CD8-positive, alpha-beta memory T cell (primary cell): ENCODE results near the gene TMEM117. TPM values are rescaled to one million over a fixed set of nuclear protein-coding genes. Genes with fewer than 3 reads are reported as not detected.
A peak's percentile ranks its signal among the peaks of the same experiment; 100 is the strongest.

Experiments
- CTCF ChIA-PET: fragments of 350-600 bp; sonication (Branson Sonifier 250); formaldehyde crosslinking; loops from one replicate; lab custom pipeline; 2021; ENCODE audit warnings: antibody characterized with exemption; lab: Charles Lee
- POLR2A ChIA-PET: fragments of 350-600 bp; sonication (Branson Sonifier 250); formaldehyde crosslinking; loops from one replicate; lab custom pipeline; 2021; ENCODE audit warnings: antibody characterized with exemption; lab: Charles Lee
- DNase-seq, 5 donors: peaks; one replicate each; pipeline versions ENCODE4 v3.0.0 to v3.0.0-alpha.2; 2020 to 2022; ENCODE audit warnings: mixed read lengths in 1 of 5
- H3K27ac ChIP-seq: one replicate; pipeline ENCODE4 v1.7.0; 2013; ENCODE audit warnings: low read depth, mild to moderate bottlenecking, low read length, moderate library complexity
- H3K27me3 ChIP-seq: 2 replicates; pipeline ENCODE4 v1.7.0; 2013; ENCODE audit warnings: low read length, mild to moderate bottlenecking; ENCODE audit not compliant: insufficient read depth, poor library complexity, severe bottlenecking
- H3K36me3 ChIP-seq: 2 replicates; pipeline ENCODE4 v1.7.0; 2013; ENCODE audit warnings: mild to moderate bottlenecking, low read length, moderate library complexity; ENCODE audit not compliant: insufficient read depth
- H3K4me1 ChIP-seq: 2 replicates; pipeline ENCODE4 v1.7.0; 2013; ENCODE audit warnings: mild to moderate bottlenecking, low read length, moderate library complexity; ENCODE audit not compliant: insufficient read depth
- H3K4me3 ChIP-seq: 2 replicates; pipeline ENCODE4 v1.7.0; 2013; ENCODE audit warnings: mild to moderate bottlenecking, low read length
- H3K9me3 ChIP-seq: 2 replicates; pipeline ENCODE4 v1.7.0; 2013; ENCODE audit warnings: mild to moderate bottlenecking, low read length
- H3K27ac Mint-ChIP-seq, 8 donors: one replicate each; pipeline ENCODE4 v1.8.0; 2020 to 2021; ENCODE audit warnings: mixed read lengths in 8 of 8, mild to moderate bottlenecking in 6 of 8, inconsistent platforms in 3 of 8, moderate library complexity in 3 of 8
- H3K27me3 Mint-ChIP-seq, 2 donors: one replicate each; pipeline ENCODE4 v1.8.0; 2020 to 2021; ENCODE audit warnings: mixed read lengths in 2 of 2, mild to moderate bottlenecking in 1 of 2, moderate library complexity in 1 of 2
- H3K36me3 Mint-ChIP-seq, 3 donors: one replicate each; pipeline ENCODE4 v1.8.0; 2020 to 2021; ENCODE audit warnings: mixed read lengths in 3 of 3, inconsistent platforms in 1 of 3, mild to moderate bottlenecking in 1 of 3
- H3K4me1 Mint-ChIP-seq, 3 donors: one replicate each; pipeline ENCODE4 v1.8.0; 2020 to 2021; ENCODE audit warnings: mixed read lengths in 3 of 3, inconsistent platforms in 1 of 3, mild to moderate bottlenecking in 1 of 3
- H3K4me3 Mint-ChIP-seq, 7 donors: one replicate each; pipeline ENCODE4 v1.8.0; 2020 to 2021; ENCODE audit warnings: mixed read lengths in 7 of 7, mild to moderate bottlenecking in 6 of 7, moderate library complexity in 4 of 7, inconsistent platforms in 2 of 7
- H3K9me3 Mint-ChIP-seq, 5 donors: one replicate each; pipeline ENCODE4 v1.8.0; 2020 to 2022; ENCODE audit warnings: mixed read lengths in 5 of 5, mild to moderate bottlenecking in 3 of 5, moderate library complexity in 2 of 5, inconsistent platforms in 1 of 5
- polyA plus RNA-seq: library from polyadenylated mRNA; unstranded; fragments of 300-500 nt; fragmentation: Illumina TruSeq; gene quantifications from one replicate; pipeline ENCODE4 v1.2.3, GENCODE V29; 2021
- total RNA-seq, 2 experiments: library from RNA; stranded (reverse); gene quantifications; one replicate each; pipeline ENCODE4 v1.2.3, GENCODE V29; 2021

Gene TMEM117
- total and polyA plus RNA-seq, 3 experiments from 2014 or later = 1.4 to 6.2 (median 1.8) TPM

GRCh38 chr12:43914391-43914790, 78.5 kb downstream of the TMEM117 start:
- no peak overlapping the region for H3K27ac ChIP-seq
- H3K36me3 ChIP-seq = no peaks in the 10 kb centered on the region
- no peak for DNase-seq
- Mint-ChIP-seq H3K4me3 (no peak overlapping the region), H3K9me3 (no peaks in the 10 kb centered on the region), H3K27me3 (peaks cover 0 to 2% of the 10 kb centered on the region in 2 donors), H3K4me1 (no peaks in the 10 kb centered on the region), H3K27ac (no peak overlapping the region), H3K36me3 (no peaks in the 10 kb centered on the region)
- ChIA-PET POLR2A (no interaction called here), CTCF (no interaction called here)
- H3K27me3 ChIP-seq = no peaks in the 10 kb centered on the region
- no peaks in the 10 kb centered on the region for H3K4me1 ChIP-seq
- no peak overlapping the region for H3K4me3 ChIP-seq
- no peaks in the 10 kb centered on the region for H3K9me3 ChIP-seq

- H3K27ac Mint-ChIP-seq = no peak overlapping the region
Observed at GRCh38 chr12:43914923-43915468, 79.1 kb downstream of the TMEM117 start.

GRCh38 chr12:43917896-43918295, 82.0 kb downstream of the TMEM117 start:
- Mint-ChIP-seq H3K27ac (peak overlapping the region in 1 of 8 donors; percentile 52), H3K36me3 (no peaks in the 10 kb centered on the region), H3K9me3 (no peaks in the 10 kb centered on the region), H3K4me1 (peaks cover 0 to 5% (median 0%) of the 10 kb centered on the region in 3 donors), H3K27me3 (peaks cover 0 to 2% of the 10 kb centered on the region in 2 donors), H3K4me3 (no peak overlapping the region)
- no peaks in the 10 kb centered on the region for H3K36me3 ChIP-seq
- no peak for DNase-seq
- no peaks in the 10 kb centered on the region for H3K4me1 ChIP-seq
- no peak overlapping the region for H3K4me3 ChIP-seq
- ChIA-PET POLR2A (no interaction called here), CTCF (no interaction called here)
- H3K27me3 ChIP-seq = no peaks in the 10 kb centered on the region
- H3K9me3 ChIP-seq = no peaks in the 10 kb centered on the region
- H3K27ac ChIP-seq = no peak overlapping the region

More at GRCh38 chr12:43914923-43915468, 79.1 kb downstream of the TMEM117 start:
- Histone ChIP-seq H3K4me1 (no peaks in the 10 kb centered on the region), H3K27ac (no peak overlapping the region), H3K27me3 (no peaks in the 10 kb centered on the region), H3K4me3 (no peak overlapping the region), H3K9me3 (no peaks in the 10 kb centered on the region), H3K36me3 (no peaks in the 10 kb centered on the region)
- Mint-ChIP-seq H3K4me1 (no peaks in the 10 kb centered on the region), H3K36me3 (no peaks in the 10 kb centered on the region), H3K4me3 (no peak overlapping the region), H3K9me3 (no peaks in the 10 kb centered on the region), H3K27me3 (peaks cover 0 to 2% of the 10 kb centered on the region in 2 donors)
- POLR2A ChIA-PET = no interaction called here
- no peak for DNase-seq
- CTCF ChIA-PET = no interaction called here

- no peaks in the 10 kb centered on the region for H3K9me3 ChIP-seq
- H3K27ac ChIP-seq = no peak overlapping the region
- peaks cover 0 to 2% of the 10 kb centered on the region in 2 donors for H3K27me3 Mint-ChIP-seq
- no peak for DNase-seq
- no peaks in the 10 kb centered on the region for H3K9me3 Mint-ChIP-seq
- no peak overlapping the region for H3K27ac Mint-ChIP-seq
- H3K27me3 ChIP-seq = no peaks in the 10 kb centered on the region
- no peak overlapping the region for H3K4me3 ChIP-seq
- no peaks in the 10 kb centered on the region for H3K36me3 ChIP-seq
- ChIA-PET CTCF (no interaction called here), POLR2A (no interaction called here)
- no peaks in the 10 kb centered on the region for H3K4me1 ChIP-seq
- H3K36me3 Mint-ChIP-seq = peaks cover 3 to 13% (median 4%) of the 10 kb centered on the region in 3 donors
- H3K4me3 Mint-ChIP-seq = no peak overlapping the region
- H3K4me1 Mint-ChIP-seq = peaks cover 0 to 5% (median 0%) of the 10 kb centered on the region in 3 donors
Observed at GRCh38 chr12:43921666-43922337, 85.9 kb downstream of the TMEM117 start.

GRCh38 chr12:43930032-43930431, 94.2 kb downstream of the TMEM117 start:
- Histone ChIP-seq H3K27ac (no peak overlapping the region), H3K4me3 (no peak overlapping the region), H3K36me3 (no peaks in the 10 kb centered on the region), H3K27me3 (no peaks in the 10 kb centered on the region), H3K4me1 (no peaks in the 10 kb centered on the region), H3K9me3 (peaks cover 9% of the 10 kb centered on the region)
- no peak for DNase-seq
- Mint-ChIP-seq H3K27me3 (no peaks in the 10 kb centered on the region), H3K9me3 (peaks cover 15 to 26% (median 24%) of the 10 kb centered on the region in 5 donors), H3K27ac (no peak overlapping the region), H3K36me3 (peaks cover 8 to 37% (median 16%) of the 10 kb centered on the region in 3 donors), H3K4me1 (no peaks in the 10 kb centered on the region), H3K4me3 (no peak overlapping the region)
- ChIA-PET POLR2A (no interaction called here), CTCF (no interaction called here)

- H3K27ac Mint-ChIP-seq = no peak overlapping the region
- Histone ChIP-seq H3K4me1 (no peaks in the 10 kb centered on the region), H3K4me3 (no peak overlapping the region), H3K36me3 (no peaks in the 10 kb centered on the region), H3K27ac (no peak overlapping the region), H3K27me3 (no peaks in the 10 kb centered on the region), H3K9me3 (peaks cover 9% of the 10 kb centered on the region)
- H3K36me3 Mint-ChIP-seq = peaks cover 8 to 30% (median 16%) of the 10 kb centered on the region in 3 donors
- no peak overlapping the region for H3K4me3 Mint-ChIP-seq
- H3K4me1 Mint-ChIP-seq = no peaks in the 10 kb centered on the region
- ChIA-PET CTCF (no interaction called here), POLR2A (no interaction called here)
- no peaks in the 10 kb centered on the region for H3K27me3 Mint-ChIP-seq
- DNase-seq = no peak
- peaks cover 15 to 26% (median 24%) of the 10 kb centered on the region in 5 donors for H3K9me3 Mint-ChIP-seq
Observed at GRCh38 chr12:43931187-43931586, 95.3 kb downstream of the TMEM117 start.

GRCh38 chr12:43935581-43935980, 99.7 kb downstream of the TMEM117 start:
- H3K4me3 Mint-ChIP-seq = no peak overlapping the region
- peaks cover 6% of the 10 kb centered on the region for H3K9me3 ChIP-seq
- peaks cover 11 to 18% (median 17%) of the 10 kb centered on the region in 5 donors for H3K9me3 Mint-ChIP-seq
- no peak overlapping the region for H3K4me3 ChIP-seq
- no peaks in the 10 kb centered on the region for H3K27me3 Mint-ChIP-seq
- no peaks in the 10 kb centered on the region for H3K27me3 ChIP-seq
- peaks cover 5 to 19% (median 12%) of the 10 kb centered on the region in 3 donors for H3K36me3 Mint-ChIP-seq
- no peaks in the 10 kb centered on the region for H3K4me1 Mint-ChIP-seq
- CTCF ChIA-PET = no interaction called here
- no peak overlapping the region for H3K27ac Mint-ChIP-seq
- no peak overlapping the region for H3K27ac ChIP-seq
- H3K36me3 ChIP-seq = no peaks in the 10 kb centered on the region
- no peaks in the 10 kb centered on the region for H3K4me1 ChIP-seq
- DNase-seq = no peak
- POLR2A ChIA-PET = no interaction called here

- H3K27me3 Mint-ChIP-seq = no peaks in the 10 kb centered on the region
- H3K36me3 Mint-ChIP-seq = peaks cover 0 to under 1% (median 0%) of the 10 kb centered on the region in 3 donors
- no peak for DNase-seq
- no peaks in the 10 kb centered on the region for H3K9me3 ChIP-seq
- no peak overlapping the region for H3K4me3 Mint-ChIP-seq
- no peaks in the 10 kb centered on the region for H3K36me3 ChIP-seq
- ChIA-PET CTCF (no interaction called here), POLR2A (no interaction called here)
- no peaks in the 10 kb centered on the region for H3K4me1 ChIP-seq
- H3K9me3 Mint-ChIP-seq = no peaks in the 10 kb centered on the region
- H3K4me1 Mint-ChIP-seq = no peaks in the 10 kb centered on the region
- H3K27ac ChIP-seq = no peak overlapping the region
- no peak overlapping the region for H3K4me3 ChIP-seq
- no peak overlapping the region for H3K27ac Mint-ChIP-seq
- no peaks in the 10 kb centered on the region for H3K27me3 ChIP-seq
Observed at GRCh38 chr12:43937947-43938346, 102.1 kb downstream of the TMEM117 start.
